IPS-18a (cell line): Measurements from ENCODE around the gene PTMS.

Source experiments
- H3K27ac ChIP-seq: one replicate; pipeline ENCODE4 v1.5.1; 2013; ENCODE audit warnings: low read length
- H3K27me3 ChIP-seq: one replicate; pipeline ENCODE4 v1.6.1; 2013; ENCODE audit warnings: mild to moderate bottlenecking, low read length; ENCODE audit not compliant: control insufficient read depth, insufficient read depth
- H3K36me3 ChIP-seq: one replicate; pipeline ENCODE4 v1.6.1; 2013; ENCODE audit warnings: low read depth, low read length; ENCODE audit not compliant: control insufficient read depth
- H3K4me1 ChIP-seq: one replicate; pipeline ENCODE4 v1.6.1; 2013; ENCODE audit warnings: low read depth, low read length; ENCODE audit not compliant: control insufficient read depth
- H3K4me3 ChIP-seq: one replicate; pipeline ENCODE4 v1.5.1; 2013; ENCODE audit warnings: low read length
- H3K9ac ChIP-seq: one replicate; pipeline ENCODE4 v1.6.1; 2013; ENCODE audit warnings: mild to moderate bottlenecking, low read length, moderate library complexity
- H3K9me3 ChIP-seq: one replicate; pipeline ENCODE4 v1.6.1; 2013; ENCODE audit warnings: low read depth, low read length; ENCODE audit not compliant: control insufficient read depth

The PTMS gene

GRCh38 chr12:6809056-6809455 is 42.9 kb downstream of the PTMS start:
- no peak overlapping the region for H3K9ac ChIP-seq
- no peak overlapping the region for H3K27ac ChIP-seq
- no peaks in the 10 kb centered on the region for H3K27me3 ChIP-seq
- H3K36me3 ChIP-seq = no peaks in the 10 kb centered on the region
- peaks cover 9% of the 10 kb centered on the region for H3K4me1 ChIP-seq
- no peaks in the 10 kb centered on the region for H3K9me3 ChIP-seq
- H3K4me3 ChIP-seq = no peak overlapping the region

- H3K27me3 ChIP-seq = no peaks in the 10 kb centered on the region
- no peaks in the 10 kb centered on the region for H3K9me3 ChIP-seq
- H3K36me3 ChIP-seq = no peaks in the 10 kb centered on the region
- peaks cover 9% of the 10 kb centered on the region for H3K4me1 ChIP-seq
- H3K4me3 ChIP-seq = no peak overlapping the region
- no peak overlapping the region for H3K27ac ChIP-seq
- no peak overlapping the region for H3K9ac ChIP-seq
Observed at GRCh38 chr12:6810758-6811157, 44.6 kb downstream of the PTMS start.

DNA sequence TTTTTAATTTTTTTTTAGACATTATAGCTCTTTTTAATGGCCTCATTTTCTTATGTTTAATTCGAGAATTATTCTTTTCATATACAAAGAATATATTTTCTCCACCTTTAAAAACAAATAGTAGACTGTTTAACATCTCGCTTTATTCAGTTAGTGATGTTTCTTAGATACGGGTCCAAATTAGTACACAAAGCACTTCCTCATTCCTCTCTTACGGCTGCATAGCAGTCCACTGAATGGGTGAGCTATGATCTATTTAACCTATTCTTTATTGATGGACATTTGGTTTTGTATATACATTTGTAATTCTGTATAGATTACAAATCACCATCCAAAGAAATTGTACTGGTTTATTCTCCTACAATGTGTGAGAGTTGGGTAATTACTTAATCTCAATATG is 47.2 kb downstream of the PTMS start:
- H3K9me3 ChIP-seq = no peaks in the 10 kb centered on the region
- no peaks in the 10 kb centered on the region for H3K27me3 ChIP-seq
- no peak overlapping the region for H3K9ac ChIP-seq

GRCh38 chr12:6816598-6816997 is 50.4 kb downstream of the PTMS start:
- Histone ChIP-seq H3K9ac (no peak overlapping the region), H3K9me3 (no peaks in the 10 kb centered on the region), H3K4me3 (no peak overlapping the region), H3K27me3 (no peaks in the 10 kb centered on the region), H3K36me3 (no peaks in the 10 kb centered on the region), H3K27ac (no peak overlapping the region), H3K4me1 (peaks cover 22% of the 10 kb centered on the region)

More for the DNA sequence above, 47.2 kb downstream of the PTMS start:
- Histone ChIP-seq H3K36me3 (no peaks in the 10 kb centered on the region), H3K4me3 (no peak overlapping the region), H3K27ac (no peak overlapping the region), H3K4me1 (peaks cover 16% of the 10 kb centered on the region)

DNA sequence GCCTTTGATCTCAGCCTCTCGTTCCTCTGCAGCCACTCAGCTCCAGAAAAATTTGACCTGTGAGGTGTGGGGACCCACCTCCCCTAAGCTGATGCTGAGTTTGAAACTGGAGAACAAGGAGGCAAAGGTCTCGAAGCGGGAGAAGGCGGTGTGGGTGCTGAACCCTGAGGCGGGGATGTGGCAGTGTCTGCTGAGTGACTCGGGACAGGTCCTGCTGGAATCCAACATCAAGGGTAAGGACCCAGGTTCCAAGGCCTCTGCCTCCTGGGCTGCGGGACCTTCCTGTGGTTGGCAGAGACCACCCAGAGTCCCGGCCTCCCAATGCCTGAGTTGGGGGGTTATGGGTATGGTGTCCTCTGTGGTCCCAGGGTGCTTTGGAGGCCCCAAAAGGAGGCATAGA is 50.9 kb downstream of the PTMS start:
- Histone ChIP-seq H3K27ac (no peak overlapping the region), H3K9me3 (no peaks in the 10 kb centered on the region), H3K4me1 (peaks cover 23% of the 10 kb centered on the region), H3K4me3 (no peak overlapping the region), H3K27me3 (no peaks in the 10 kb centered on the region), H3K9ac (no peak overlapping the region), H3K36me3 (no peaks in the 10 kb centered on the region)

DNA sequence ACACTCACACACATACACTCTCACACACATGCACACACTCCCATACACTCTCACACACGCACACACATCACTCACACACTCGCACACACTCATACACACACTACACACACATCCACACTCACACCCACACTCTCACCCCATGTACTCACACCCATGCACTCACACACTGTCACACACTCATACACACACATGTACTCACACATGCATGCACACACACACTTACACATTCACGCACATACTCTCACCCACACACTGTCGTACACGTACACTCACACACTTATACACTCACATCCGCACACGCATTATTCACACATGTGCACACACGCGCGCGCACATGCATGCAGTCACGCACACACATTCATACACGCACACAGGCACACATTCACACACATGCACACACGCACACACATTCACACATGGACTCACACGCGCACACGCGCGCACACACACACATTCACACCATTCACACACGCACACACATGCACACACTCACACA is 51.5 kb downstream of the PTMS start:
- Histone ChIP-seq H3K4me3 (no peak overlapping the region), H3K9me3 (no peaks in the 10 kb centered on the region), H3K27me3 (no peaks in the 10 kb centered on the region), H3K27ac (no peak overlapping the region), H3K9ac (no peak overlapping the region), H3K4me1 (peaks cover 26% of the 10 kb centered on the region), H3K36me3 (no peaks in the 10 kb centered on the region)

GRCh38 chr12:6818222-6818621 is 52.1 kb downstream of the PTMS start:
- H3K4me3 ChIP-seq = peak overlapping the region; percentile 28
- peaks cover 26% of the 10 kb centered on the region for H3K4me1 ChIP-seq
- no peaks in the 10 kb centered on the region for H3K9me3 ChIP-seq
- H3K9ac ChIP-seq = no peak overlapping the region
- H3K27me3 ChIP-seq = no peaks in the 10 kb centered on the region
- H3K27ac ChIP-seq = no peak overlapping the region
- no peaks in the 10 kb centered on the region for H3K36me3 ChIP-seq

DNA sequence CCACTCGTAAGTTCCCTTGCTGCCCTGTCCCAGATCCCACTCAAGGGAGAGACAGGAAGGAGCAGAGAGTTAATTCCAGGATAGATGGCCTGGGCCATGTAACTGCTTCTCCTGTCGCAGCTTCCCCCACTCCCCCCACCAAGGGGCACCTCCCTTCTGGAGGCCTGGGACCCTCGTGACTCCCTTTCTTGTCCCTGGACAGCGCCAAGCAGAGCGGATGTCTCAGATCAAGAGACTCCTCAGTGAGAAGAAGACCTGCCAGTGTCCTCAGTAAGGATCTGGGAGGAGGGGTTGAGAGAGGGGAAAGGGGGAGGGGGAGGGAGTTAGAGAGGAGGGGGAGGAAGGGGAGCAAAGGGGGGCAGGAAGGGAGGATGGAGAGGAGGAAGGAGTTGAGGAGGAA is 52.5 kb downstream of the PTMS start:
- peak overlapping the region; percentile 28 for H3K4me3 ChIP-seq
- no peak overlapping the region for H3K9ac ChIP-seq
- no peaks in the 10 kb centered on the region for H3K36me3 ChIP-seq
- H3K4me1 ChIP-seq = peaks cover 26% of the 10 kb centered on the region
- H3K27ac ChIP-seq = no peak overlapping the region
- no peaks in the 10 kb centered on the region for H3K9me3 ChIP-seq
- no peaks in the 10 kb centered on the region for H3K27me3 ChIP-seq

DNA sequence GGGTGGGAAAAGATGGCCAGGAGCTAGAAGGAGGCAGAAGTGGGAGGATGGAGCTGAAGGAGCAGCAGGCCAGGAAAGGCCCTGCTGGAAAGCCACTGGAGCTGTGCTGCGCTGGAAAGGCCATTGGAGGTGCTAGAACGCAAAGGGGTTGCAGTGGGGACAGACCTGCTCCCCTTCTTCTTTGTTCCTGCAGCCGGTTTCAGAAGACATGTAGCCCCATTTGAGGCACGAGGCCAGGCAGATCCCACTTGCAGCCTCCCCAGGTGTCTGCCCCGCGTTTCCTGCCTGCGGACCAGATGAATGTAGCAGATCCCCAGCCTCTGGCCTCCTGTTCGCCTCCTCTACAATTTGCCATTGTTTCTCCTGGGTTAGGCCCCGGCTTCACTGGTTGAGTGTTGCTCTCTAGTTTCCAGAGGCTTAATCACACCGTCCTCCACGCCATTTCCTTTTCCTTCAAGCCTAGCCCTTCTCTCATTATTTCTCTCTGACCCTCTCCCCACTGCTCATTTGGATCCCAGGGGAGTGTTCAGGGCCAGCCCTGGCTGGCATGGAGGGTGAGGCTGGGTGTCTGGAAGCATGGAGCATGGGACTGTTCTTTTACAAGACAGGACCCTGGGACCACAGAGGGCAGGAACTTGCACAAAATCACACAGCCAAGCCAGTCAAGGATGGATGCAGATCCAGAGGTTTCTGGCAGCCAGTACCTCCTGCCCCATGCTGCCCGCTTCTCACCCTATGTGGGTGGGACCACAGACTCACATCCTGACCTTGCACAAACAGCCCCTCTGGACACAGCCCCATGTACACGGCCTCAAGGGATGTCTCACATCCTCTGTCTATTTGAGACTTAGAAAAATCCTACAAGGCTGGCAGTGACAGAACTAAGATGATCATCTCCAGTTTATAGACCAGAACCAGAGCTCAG is 53.2 kb downstream of the PTMS start:
- Histone ChIP-seq H3K27ac (no peak overlapping the region), H3K27me3 (peaks cover under 1% of the 10 kb centered on the region), H3K4me1 (peaks cover 26% of the 10 kb centered on the region), H3K9me3 (no peaks in the 10 kb centered on the region), H3K36me3 (no peaks in the 10 kb centered on the region), H3K9ac (no peak overlapping the region), H3K4me3 (no peak overlapping the region)

DNA sequence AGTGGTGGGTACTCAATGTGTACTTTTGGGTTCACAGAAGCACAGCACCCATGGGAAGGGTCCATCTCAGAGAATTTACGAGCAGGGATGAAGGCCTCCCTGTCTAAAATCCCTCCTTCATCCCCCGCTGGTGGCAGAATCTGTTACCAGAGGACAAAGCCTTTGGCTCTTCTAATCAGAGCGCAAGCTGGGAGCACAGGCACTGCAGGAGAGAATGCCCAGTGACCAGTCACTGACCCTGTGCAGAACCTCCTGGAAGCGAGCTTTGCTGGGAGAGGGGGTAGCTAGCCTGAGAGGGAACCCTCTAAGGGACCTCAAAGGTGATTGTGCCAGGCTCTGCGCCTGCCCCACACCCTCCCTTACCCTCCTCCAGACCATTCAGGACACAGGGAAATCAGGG is 54.0 kb downstream of the PTMS start:
- no peaks in the 10 kb centered on the region for H3K9me3 ChIP-seq
- peaks cover 9% of the 10 kb centered on the region for H3K27me3 ChIP-seq
- peaks cover 26% of the 10 kb centered on the region for H3K4me1 ChIP-seq
- no peak overlapping the region for H3K27ac ChIP-seq
- H3K9ac ChIP-seq = no peak overlapping the region
- H3K4me3 ChIP-seq = no peak overlapping the region
- no peaks in the 10 kb centered on the region for H3K36me3 ChIP-seq
